ENCODE measurements around the gene GRIN2A.

The GRIN2A gene

DNA sequence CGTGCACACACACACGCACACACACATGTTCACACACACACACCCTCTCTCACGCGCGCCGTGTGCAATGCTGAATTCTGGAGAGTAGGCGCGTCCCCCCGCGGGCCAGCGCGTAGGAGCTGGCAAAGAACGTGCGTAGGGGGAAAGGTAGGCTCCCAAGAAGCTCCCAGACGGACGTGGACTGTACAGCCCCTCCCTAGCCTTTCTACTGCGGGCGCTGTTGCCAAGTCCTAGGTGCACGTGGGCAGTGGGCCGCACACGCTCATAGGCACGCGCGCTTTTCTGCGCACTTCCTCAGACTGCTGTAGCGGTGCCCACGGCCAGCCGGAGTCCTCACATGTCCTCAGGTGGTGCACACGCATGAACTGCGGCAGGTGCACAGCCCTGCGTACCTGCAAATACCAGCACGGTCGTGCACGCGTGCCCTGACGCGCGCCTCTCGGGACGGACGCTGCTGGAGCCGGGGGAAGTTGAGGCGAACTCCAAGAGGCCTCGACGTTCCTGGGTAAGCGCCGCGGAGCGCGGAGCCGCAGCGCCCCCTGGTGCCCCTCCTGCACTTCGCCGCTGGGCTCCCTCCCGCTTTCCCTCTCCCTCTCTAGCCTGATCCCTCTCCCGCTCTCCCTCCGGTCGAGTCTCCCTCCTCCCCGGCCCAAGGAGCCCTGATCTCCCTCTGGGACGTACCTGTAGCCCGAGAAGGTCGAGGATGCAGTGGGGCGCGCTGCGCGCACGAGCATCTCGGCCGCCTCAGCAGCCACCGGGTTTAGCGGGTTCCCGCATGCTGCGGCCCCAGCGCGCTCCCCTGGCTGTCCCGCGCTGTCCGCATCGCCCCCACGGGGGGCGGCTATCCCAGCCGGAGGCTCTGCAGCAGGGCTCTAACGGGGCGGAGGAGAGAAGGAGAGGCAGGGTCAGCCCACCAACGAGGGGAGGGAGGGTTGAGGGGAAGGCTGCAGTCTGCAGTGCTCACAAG lies 749 bp downstream of the GRIN2A start:
- no peak for DNase-seq (ENCODE audit: low read depth)

- no peak for DNase-seq (ENCODE audit: low read depth)
These were observed 1.5 kb downstream of the GRIN2A start for GRCh38 chr16:10180771-10181163.

GRCh38 chr16:10180042-10180770 lies 2.0 kb downstream of the GRIN2A start:
- no peak for DNase-seq (ENCODE audit: low read depth)

DNA sequence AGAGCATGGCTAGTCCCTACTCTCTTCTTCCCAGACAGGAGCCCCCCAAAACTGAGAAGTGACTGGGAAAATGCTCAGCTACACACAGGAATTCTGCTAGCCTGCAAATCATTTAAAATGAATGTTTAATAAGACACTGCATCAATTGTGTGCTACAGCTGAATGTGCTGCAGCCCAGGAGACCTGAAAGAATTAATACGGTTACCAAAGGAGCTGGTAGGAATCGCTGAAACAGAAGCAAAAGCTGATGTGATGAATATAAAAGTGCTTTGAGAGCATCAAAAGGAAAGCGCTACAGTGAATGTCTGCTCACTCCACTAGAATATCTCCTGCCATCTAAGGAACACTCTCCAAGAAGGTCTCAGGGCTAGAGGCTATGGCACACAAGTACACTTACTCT lies 3.7 kb downstream of the GRIN2A start:
- DNase-seq (ENCODE audit: low read depth) = no peak

- no peak for DNase-seq (ENCODE audit: low read depth)
These were observed 4.1 kb downstream of the GRIN2A start for GRCh38 chr16:10178080-10178479.

DNA sequence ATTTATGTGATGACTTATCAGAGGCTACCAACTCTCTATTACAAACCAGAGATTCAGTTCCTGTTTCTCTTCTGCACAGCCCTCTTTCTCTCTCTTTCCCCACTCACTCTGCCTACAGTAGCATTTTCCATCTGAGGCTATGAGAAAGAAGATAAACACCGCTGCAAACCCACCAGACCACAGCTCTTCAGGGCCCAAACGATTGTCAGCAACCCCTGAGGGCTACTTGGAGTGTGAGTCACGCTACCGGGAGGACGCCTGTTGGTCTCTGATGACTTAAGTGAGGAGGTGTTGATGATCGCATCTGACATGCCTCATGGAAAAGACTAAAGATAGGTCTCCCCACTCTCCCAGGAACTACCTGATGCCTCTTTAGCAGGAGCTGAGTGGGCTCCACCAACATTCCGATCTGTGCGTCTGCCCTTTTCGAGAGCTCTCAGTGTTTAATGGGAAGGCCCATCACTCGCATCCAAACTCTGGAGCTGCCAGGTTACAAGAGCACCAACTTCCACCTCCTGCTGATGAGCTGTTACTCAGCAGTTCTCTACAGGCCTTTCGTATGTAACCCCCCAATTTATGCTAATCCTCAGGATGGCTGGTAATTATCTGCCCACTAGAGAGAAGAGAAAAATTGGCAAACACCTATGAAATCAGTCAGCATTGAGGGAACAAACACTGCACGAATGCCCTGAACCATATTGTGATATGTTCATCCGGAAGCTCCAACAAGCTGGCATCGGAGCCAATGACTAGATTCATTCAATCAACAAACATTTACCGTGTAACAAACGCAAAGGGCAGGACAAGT lies 9.2 kb downstream of the GRIN2A start:
- no peak for DNase-seq (ENCODE audit: low read depth)

DNA sequence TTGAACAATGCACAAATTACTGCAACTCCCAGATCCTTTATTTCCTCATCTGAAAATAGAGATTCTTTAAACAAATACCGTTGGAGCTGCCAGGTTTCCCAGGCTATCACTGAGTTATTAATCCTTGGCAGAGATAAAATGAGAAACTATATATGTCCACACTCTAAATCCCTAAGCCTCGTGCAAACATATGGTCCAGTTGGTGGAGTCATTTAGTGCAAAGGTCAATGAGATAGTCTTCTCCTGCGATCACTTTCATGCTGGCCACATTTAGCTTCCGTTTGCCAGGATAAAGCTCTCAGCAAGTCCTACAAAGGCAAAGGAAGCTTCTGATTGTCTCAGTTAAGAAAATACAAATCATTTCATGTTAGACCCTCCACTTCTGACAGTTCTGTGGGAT lies 11.0 kb downstream of the GRIN2A start:
- no peak for DNase-seq (ENCODE audit: low read depth)

DNA sequence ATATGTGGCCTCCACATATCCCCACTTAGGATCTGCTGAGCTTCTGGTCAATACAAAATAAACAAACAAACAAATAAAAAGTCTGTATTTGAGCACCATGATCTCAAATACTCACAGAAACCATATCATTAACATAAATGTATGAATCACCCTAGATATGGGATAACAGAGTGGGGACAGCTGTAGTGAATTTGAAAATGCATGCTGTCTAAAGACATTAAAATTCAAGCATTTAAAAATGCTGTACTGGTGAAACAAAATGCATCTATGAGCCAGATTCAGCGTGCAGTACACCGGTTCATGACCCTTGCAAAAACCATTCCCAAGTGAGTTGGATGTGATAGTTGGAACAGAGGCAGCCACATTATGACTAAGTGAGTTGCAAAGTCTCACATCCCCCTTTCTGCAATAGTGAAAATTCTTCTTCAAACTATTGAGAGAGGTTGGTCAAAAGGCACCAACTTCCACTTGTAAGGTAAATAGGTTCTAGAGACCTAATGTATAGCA lies 12.3 kb downstream of the GRIN2A start:
- no peak for DNase-seq (ENCODE audit: low read depth)

DNA sequence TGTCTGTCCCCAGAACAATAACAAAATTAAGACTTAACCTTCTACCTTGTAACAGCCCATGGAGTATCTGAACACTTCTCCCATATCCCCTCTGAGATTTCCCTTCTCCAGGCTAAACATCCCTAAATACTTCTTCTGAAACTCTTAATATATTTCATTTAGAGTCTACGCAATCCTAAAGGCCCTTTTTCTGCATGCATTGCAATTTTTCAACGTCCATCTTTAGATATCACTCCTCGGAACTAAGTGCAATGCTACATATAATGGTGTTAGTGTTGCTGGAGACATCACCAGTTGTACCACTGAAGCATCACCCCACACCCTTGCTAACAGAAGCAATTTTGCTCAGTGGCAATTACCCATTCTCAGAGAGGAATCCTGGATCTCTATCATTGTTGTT lies 13.2 kb downstream of the GRIN2A start:
- no peak for DNase-seq (ENCODE audit: low read depth)

DNA sequence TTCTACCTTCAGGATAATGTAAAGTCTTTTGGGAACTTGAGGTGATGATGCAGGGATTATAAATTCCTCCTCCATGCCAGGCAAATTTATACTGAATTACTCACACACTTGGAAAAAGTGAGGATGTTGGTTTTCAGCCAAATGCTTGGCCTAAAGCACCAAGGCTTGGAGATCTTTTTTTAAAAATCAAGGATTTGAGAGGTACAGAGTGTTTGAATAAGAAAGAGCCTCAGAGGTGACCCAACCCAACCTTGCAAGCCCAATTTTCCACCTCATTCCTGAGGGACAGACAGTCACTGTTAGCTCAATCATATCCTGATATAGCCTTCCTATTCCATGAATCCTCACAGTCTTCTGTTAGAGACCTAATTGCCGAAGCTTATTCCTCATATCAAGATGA lies 14.0 kb downstream of the GRIN2A start:
- DNase-seq (ENCODE audit: low read depth) = no peak

GRCh38 chr16:10165643-10166042 lies 16.6 kb downstream of the GRIN2A start:
- no peak for DNase-seq (ENCODE audit: low read depth)

DNA sequence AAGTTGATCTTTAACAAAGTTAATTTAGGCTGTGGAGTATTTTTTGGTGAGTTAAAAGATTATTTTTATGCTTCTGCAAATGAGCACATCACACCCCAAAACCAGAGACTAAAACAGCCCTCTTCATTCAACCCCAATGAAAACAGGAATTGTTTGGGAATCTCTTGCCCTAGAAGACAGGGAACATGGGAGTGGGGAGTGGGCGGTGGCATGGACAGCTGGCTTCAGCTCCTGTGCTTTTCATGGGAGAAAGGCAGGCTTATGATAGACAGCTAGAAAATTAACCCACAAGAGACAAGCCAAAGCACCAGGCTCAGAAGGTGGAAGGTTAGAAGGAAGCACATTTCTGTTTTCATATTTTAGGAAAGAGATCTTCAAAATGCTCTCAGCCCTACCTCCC lies 19.2 kb downstream of the GRIN2A start:
- DNase-seq (ENCODE audit: low read depth) = no peak

- DNase-seq (ENCODE audit: low read depth) = no peak
These were observed 26.1 kb downstream of the GRIN2A start for GRCh38 chr16:10156099-10156498.

DNA sequence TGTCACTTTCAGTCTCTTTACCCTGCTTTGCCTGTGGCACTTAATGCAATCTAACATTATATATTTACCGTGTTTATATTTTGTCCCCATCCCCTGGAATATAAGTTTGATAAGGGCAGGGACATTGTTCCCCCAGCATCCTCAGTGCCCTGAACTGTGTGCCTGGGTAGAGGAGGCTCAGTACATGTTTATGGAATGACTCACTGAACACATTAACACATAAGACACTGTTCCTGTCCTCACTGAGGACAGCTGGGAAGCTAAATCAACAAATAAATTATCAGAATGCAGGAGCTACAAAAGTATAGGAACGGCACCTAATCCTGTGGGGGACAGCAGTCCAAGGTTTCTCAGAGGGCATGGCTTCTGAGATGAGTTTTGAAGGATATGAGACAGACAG lies 27.8 kb downstream of the GRIN2A start:
- no peak for DNase-seq (ENCODE audit: low read depth)

GRCh38 chr16:10153985-10154384 lies 28.2 kb downstream of the GRIN2A start:
- DNase-seq (ENCODE audit: low read depth) = no peak

- DNase-seq (ENCODE audit: low read depth) = no peak
These were observed 30.5 kb downstream of the GRIN2A start for GRCh38 chr16:10151718-10152117.

DNA sequence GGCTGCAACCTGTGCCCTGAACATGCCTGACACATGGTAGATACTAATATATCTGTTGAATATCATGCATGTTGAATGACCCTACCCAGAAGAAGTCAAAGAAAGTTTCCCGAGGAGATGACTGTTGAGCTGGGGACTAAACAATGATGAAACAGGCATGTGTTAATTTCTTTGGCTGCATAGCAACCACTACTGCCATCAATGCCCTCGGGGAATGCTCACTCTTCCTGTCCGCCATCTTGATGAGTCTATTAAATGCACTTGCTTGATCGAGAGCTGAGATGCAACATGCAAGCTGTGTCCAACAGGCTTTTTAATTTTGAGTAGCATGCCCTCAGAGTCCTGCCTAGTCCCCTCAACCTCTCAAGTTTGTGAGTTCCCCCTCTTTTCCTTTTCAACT lies 31.3 kb downstream of the GRIN2A start:
- no peak for DNase-seq (ENCODE audit: low read depth)

DNA sequence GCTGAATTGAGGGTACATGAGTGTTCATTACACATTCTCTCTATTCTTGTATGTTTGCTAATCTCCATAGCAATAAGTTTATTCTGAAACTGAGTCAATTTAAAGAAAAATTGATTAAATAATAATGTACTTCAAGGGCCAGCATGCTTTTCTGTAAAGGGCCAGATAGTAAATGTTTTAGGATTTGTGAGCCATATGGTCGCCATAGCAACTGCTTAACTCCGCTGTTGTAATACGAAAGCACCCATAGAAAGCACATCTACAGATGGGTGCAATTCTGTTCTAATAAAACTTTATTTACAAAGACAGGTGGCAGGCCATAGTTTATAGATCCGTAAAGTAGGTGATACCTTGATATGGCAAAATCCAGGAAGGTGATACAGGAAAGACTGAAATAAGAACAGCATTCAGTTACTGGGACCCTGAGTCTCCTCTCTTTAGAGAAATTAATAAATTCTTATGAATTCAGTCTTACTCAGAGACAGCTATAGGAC lies 36.6 kb downstream of the GRIN2A start:
- DNase-seq (ENCODE audit: low read depth) = no peak

- no peak for DNase-seq (ENCODE audit: low read depth)
These were observed 40.6 kb downstream of the GRIN2A start for GRCh38 chr16:10141671-10142070.

- DNase-seq (ENCODE audit: low read depth) = no peak
These were observed 43.3 kb downstream of the GRIN2A start for GRCh38 chr16:10138881-10139280.

DNA sequence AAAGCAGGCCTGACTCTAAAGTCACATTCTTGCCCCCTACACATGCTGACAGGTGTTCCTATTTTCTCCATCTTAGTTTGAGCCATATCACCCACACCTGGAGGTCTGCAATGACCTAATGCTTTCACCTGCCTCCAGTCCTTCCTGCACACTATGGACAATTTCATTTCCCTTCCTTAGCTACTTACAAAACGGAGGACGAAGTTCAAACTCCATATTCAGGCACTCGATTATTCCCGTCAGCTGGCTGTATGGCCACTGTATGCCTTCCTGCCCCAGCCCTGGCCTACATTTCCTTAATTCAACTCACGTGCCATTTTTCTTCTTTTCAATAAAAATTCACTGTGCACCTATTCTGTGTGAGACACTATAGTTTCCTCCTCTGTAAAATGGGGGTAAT lies 44.9 kb downstream of the GRIN2A start:
- DNase-seq (ENCODE audit: low read depth) = no peak

- DNase-seq (ENCODE audit: low read depth) = no peak
These were observed 45.3 kb downstream of the GRIN2A start for GRCh38 chr16:10136916-10137315.

All from activated T-helper 9 cell treated with anti-CD3 and anti-CD28 coated beads, Interleukin-2, amount 50 U/mL, for 16 hours (primary cell).